ENCODE data around the gene NRXN3. TPM values are rescaled to one million over a fixed set of nuclear protein-coding genes. Genes with fewer than 3 reads are reported as not detected.

The NRXN3 gene
- total and polyA plus RNA-seq, 4 donors, result 1.4 to 8.3 (median 4.4) TPM

DNA sequence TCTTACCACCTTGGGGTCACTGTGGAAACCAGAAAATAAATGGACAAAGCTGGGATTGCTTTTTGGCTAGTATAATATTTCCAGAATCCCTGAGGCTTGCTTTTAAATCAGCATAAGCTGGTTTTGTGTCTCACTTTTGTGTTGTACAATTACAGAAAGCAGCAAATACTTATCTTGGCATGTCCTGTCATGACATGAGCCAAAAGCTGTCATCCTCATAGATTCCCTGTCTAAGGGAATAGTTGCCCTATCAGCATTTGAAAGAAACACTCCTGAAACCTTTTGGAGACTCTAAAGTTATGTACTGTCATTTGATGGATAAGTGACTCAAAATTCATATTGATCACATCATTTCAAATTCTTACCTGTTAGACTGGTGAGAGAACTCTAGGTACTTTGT lies 987.2 kb downstream of the NRXN3 start:
- Histone ChIP-seq H3K36me3 (ENCODE audit: control insufficient read depth in 4 of 4, insufficient read depth in 4 of 4, low read length in 4 of 4) (no peaks in the 10 kb centered on the region), H3K4me3 (no peak overlapping the region), H3K9me3 (ENCODE audit: control insufficient read depth in 4 of 4, insufficient read depth in 3 of 4, low read length in 3 of 4) (no peaks in the 10 kb centered on the region), H3K4me1 (ENCODE audit: control insufficient read depth in 5 of 5, insufficient read depth in 5 of 5, low read length in 5 of 5) (no peaks in the 10 kb centered on the region), H3K27me3 (ENCODE audit: control insufficient read depth in 3 of 3, insufficient read depth in 3 of 3, low read length in 2 of 3) (no peaks in the 10 kb centered on the region), H3K9ac (ENCODE audit: insufficient read depth in 1 of 2, low read length in 2 of 2) (no peak overlapping the region), H3K27ac (ENCODE audit: low read depth in 1 of 2, low read length in 1 of 2) (no peak overlapping the region)
- DNase-seq (no peak), ATAC-seq (ENCODE audit: insufficient read depth, low FRiP score) (no peak)
- TF ChIP-seq, protein P1, sequence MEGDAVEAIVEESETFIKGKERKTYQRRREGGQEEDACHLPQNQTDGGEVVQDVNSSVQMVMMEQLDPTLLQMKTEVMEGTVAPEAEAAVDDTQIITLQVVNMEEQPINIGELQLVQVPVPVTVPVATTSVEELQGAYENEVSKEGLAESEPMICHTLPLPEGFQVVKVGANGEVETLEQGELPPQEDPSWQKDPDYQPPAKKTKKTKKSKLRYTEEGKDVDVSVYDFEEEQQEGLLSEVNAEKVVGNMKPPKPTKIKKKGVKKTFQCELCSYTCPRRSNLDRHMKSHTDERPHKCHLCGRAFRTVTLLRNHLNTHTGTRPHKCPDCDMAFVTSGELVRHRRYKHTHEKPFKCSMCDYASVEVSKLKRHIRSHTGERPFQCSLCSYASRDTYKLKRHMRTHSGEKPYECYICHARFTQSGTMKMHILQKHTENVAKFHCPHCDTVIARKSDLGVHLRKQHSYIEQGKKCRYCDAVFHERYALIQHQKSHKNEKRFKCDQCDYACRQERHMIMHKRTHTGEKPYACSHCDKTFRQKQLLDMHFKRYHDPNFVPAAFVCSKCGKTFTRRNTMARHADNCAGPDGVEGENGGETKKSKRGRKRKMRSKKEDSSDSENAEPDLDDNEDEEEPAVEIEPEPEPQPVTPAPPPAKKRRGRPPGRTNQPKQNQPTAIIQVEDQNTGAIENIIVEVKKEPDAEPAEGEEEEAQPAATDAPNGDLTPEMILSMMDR (IDR thresholded peaks at IDR 0.05; ENCODE audit: control extremely low read depth, extremely low read depth), result no peak

DNA sequence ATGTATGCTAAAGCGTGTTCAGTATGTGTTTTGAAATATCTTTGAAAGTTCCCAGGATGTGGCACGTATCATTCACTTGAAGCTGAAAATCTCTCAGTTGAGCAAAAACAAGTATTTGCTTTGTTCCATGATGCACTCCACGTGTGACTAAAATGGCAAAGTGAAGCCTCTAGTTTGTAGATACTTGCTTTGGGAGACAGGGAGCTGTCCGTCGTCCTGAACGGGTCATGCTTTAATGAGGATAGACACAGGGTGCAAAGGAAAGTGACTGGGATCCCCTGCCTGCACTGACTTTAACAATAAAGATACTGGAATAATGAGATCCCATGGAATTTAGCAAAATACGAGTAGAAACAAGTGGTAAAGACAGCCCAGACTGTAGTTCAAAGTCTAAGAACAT lies 991.4 kb downstream of the NRXN3 start:
- no peak overlapping the region for H3K4me3 ChIP-seq
- H3K36me3 ChIP-seq (ENCODE audit: control insufficient read depth in 4 of 4, insufficient read depth in 4 of 4, low read length in 4 of 4), result no peaks in the 10 kb centered on the region
- 30 to 32% methylated on average over 7 of the region's 7 CpGs for WGBS, 2 donors
- no peaks in the 10 kb centered on the region for H3K27me3 ChIP-seq (ENCODE audit: control insufficient read depth in 3 of 3, insufficient read depth in 3 of 3, low read length in 2 of 3)
- TF ChIP-seq, protein P1 (IDR thresholded peaks at IDR 0.05; ENCODE audit: control extremely low read depth, extremely low read depth), result no peak
- no peaks in the 10 kb centered on the region for H3K4me1 ChIP-seq (ENCODE audit: control insufficient read depth in 5 of 5, insufficient read depth in 5 of 5, low read length in 5 of 5)
- no peak overlapping the region for H3K9ac ChIP-seq (ENCODE audit: insufficient read depth in 1 of 2, low read length in 2 of 2)
- DNase-seq (peak; percentile 39 to 83 (median 68)), ATAC-seq (ENCODE audit: insufficient read depth, low FRiP score) (no peak)
- no peak overlapping the region for H3K27ac ChIP-seq (ENCODE audit: low read depth in 1 of 2, low read length in 1 of 2)
- H3K9me3 ChIP-seq (ENCODE audit: control insufficient read depth in 4 of 4, insufficient read depth in 3 of 4, low read length in 3 of 4), result no peaks in the 10 kb centered on the region

DNA sequence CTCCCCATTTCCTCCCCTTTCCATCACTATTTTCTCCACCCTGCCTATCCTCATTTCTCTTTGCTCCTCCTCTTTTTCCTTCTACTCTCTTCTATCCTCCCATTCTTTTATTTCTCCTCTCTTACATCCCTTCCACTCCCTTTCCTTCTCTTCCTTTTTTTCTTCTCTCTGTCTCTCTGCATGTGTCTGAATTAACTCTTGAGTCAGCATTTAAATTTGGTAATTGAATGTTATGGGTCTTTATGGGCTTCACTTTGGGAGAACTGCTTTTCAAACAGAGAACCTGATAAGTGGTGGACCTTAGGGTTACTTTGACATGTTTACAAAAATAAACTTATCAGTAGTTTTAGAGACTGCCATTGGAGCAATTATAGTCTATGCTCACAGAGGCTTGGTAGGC lies 992.7 kb downstream of the NRXN3 start:
- no peaks in the 10 kb centered on the region for H3K27me3 ChIP-seq (ENCODE audit: control insufficient read depth in 3 of 3, insufficient read depth in 3 of 3, low read length in 2 of 3)
- DNase-seq (no peak), ATAC-seq (ENCODE audit: insufficient read depth, low FRiP score) (no peak)
- TF ChIP-seq, protein P1 (IDR thresholded peaks at IDR 0.05; ENCODE audit: control extremely low read depth, extremely low read depth), result no peak
- no peak overlapping the region for H3K4me3 ChIP-seq
- no peaks in the 10 kb centered on the region for H3K36me3 ChIP-seq (ENCODE audit: control insufficient read depth in 4 of 4, insufficient read depth in 4 of 4, low read length in 4 of 4)
- H3K27ac ChIP-seq (ENCODE audit: low read depth in 1 of 2, low read length in 1 of 2), result no peak overlapping the region
- H3K4me1 ChIP-seq (ENCODE audit: control insufficient read depth in 5 of 5, insufficient read depth in 5 of 5, low read length in 5 of 5), result no peaks in the 10 kb centered on the region
- H3K9me3 ChIP-seq (ENCODE audit: control insufficient read depth in 4 of 4, insufficient read depth in 3 of 4, low read length in 3 of 4), result no peaks in the 10 kb centered on the region
- no peak overlapping the region for H3K9ac ChIP-seq (ENCODE audit: insufficient read depth in 1 of 2, low read length in 2 of 2)

DNA sequence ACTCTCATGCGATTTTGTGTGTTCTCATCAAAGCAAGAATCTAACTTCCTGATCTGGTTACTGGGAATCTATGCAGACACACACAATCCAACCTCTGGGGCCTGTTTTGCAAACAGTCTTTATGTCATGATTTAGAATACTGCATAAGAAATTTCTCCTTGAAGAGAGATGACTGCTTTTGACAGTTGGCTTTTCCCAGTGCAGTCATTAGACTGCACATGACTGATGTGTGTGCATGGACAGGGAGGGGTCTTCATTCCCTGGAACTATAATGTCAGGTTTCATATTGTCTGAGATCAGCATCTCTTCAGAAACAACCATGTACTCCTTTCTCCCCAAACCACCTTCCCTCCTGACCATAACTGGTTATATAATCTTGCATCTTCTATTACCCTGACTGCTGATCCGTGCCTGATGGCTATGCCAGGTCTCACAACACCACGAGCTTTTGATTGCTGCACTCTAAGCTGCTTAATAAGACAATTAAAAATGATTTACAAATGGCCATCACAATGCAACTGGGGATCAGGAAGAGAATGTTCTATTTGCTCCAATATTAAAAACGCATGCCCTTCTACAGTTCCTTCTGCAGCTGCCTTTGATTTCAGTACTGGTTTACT lies 995.4 kb downstream of the NRXN3 start:
- H3K9me3 ChIP-seq (ENCODE audit: control insufficient read depth in 4 of 4, insufficient read depth in 3 of 4, low read length in 3 of 4), result no peaks in the 10 kb centered on the region
- ATAC-seq (ENCODE audit: insufficient read depth, low FRiP score) (no peak), DNase-seq (no peak)
- no peak overlapping the region for H3K4me3 ChIP-seq
- TF ChIP-seq, protein P1 (IDR thresholded peaks at IDR 0.05; ENCODE audit: control extremely low read depth, extremely low read depth), result no peak
- H3K4me1 ChIP-seq (ENCODE audit: control insufficient read depth in 5 of 5, insufficient read depth in 5 of 5, low read length in 5 of 5), result no peaks in the 10 kb centered on the region
- WGBS, 2 donors, result 67 to 81% methylated on average over 4 of the region's 4 CpGs
- no peaks in the 10 kb centered on the region for H3K27me3 ChIP-seq (ENCODE audit: control insufficient read depth in 3 of 3, insufficient read depth in 3 of 3, low read length in 2 of 3)
- H3K9ac ChIP-seq (ENCODE audit: insufficient read depth in 1 of 2, low read length in 2 of 2), result no peak overlapping the region
- H3K36me3 ChIP-seq (ENCODE audit: control insufficient read depth in 4 of 4, insufficient read depth in 4 of 4, low read length in 4 of 4), result no peaks in the 10 kb centered on the region
- H3K27ac ChIP-seq (ENCODE audit: low read depth in 1 of 2, low read length in 1 of 2), result no peak overlapping the region

All from lung (tissue), 12 donors.